Effector memory CD8-positive, alpha-beta T cell (primary cell): ENCODE results near the gene TSC22D4.

ENCODE experiments used
- ATAC-seq: fragments of 150-1000 bp; cut with Tn5 transposase; replicated peaks from 2 replicates; pipeline ENCODE4 v1.10.0; 2021; ENCODE audit warnings: mild to moderate bottlenecking, moderate library complexity
- DNase-seq, 3 experiments: peaks; one replicate each; pipeline ENCODE4 v3.0.0; 2021
- H3K27ac Mint-ChIP-seq, 2 donors: one replicate each; pipeline ENCODE4 v1.8.0; 2022; ENCODE audit warnings: mild to moderate bottlenecking in 2 of 2, mixed read lengths in 2 of 2, moderate library complexity in 2 of 2
- H3K27me3 Mint-ChIP-seq, 2 donors: one replicate each; pipeline ENCODE4 v1.8.0; 2022; ENCODE audit warnings: mixed read lengths in 2 of 2
- H3K36me3 Mint-ChIP-seq: one replicate; pipeline ENCODE4 v1.8.0; 2022; ENCODE audit warnings: mild to moderate bottlenecking, moderate library complexity, mixed read lengths; ENCODE audit not compliant: insufficient read depth
- H3K4me1 Mint-ChIP-seq, 2 donors: one replicate each; pipeline ENCODE4 v1.8.0; 2022; ENCODE audit warnings: low read depth in 2 of 2, mixed read lengths in 2 of 2
- H3K4me3 Mint-ChIP-seq, 2 donors: one replicate each; pipeline ENCODE4 v1.8.0; 2022; ENCODE audit warnings: mild to moderate bottlenecking in 2 of 2, mixed read lengths in 2 of 2, moderate library complexity in 2 of 2
- H3K9me3 Mint-ChIP-seq, 2 donors: one replicate each; pipeline ENCODE4 v1.8.0; 2022; ENCODE audit warnings: mixed read lengths in 2 of 2

TSC22D4 gene

GRCh38 chr7:100430493-100431285, 48.3 kb downstream of the TSC22D4 start:
- no peak for ATAC-seq
- H3K36me3 Mint-ChIP-seq, result peaks cover 82% of the 10 kb centered on the region
- DNase-seq, result peak; percentile 23 to 44 (median 30)

DNA sequence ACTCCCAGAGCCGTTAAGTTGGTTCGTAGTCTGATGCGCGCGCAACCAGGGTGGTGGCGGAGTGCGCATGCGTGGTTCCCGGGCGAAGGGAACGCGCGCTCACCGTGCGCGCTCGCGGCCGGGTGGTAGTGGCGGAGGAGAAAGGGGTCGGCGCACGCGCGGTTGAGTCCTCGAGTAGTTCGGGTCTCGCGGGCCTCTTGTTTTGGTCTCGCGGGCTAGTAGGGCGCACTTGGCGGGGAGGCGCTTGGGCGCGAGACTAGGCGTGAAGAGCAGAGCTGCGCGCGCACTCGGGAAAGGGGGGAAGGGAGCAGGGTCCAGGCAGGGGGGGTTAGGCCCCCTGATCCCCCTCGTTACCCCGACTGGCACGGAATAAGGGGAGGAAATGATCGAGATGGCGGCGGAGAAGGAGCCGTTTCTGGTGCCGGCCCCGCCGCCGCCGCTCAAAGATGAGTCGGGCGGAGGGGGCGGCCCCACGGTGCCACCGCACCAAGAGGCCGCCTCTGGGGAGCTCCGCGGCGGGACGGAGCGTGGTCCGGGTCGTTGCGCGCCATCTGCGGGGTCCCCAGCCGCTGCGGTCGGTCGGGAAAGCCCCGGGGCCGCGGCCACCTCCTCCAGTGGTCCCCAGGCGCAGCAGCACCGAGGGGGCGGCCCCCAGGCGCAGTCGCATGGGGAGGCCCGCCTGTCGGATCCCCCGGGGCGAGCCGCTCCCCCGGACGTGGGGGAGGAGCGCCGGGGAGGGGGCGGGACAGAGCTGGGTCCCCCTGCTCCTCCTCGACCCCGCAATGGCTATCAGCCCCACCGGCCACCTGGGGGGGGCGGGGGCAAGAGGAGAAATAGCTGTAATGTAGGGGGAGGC, 49.1 kb downstream of the TSC22D4 start, which contains the start of gene MEPCE:
TSS of gene MEPCE (plus strand) at position 195 of the 856 bp plus-strand sequence. CDS start at position 383, 188 bp downstream.
- peak; percentile 94 to 96 (median 95) for DNase-seq
- Mint-ChIP-seq H3K4me1 (peaks cover 52% of the 10 kb centered on the region in 2 donors), H3K27ac (peak within 1 kb of the TSS; percentile 100), H3K36me3 (peaks cover 74% of the 10 kb centered on the region), H3K27me3 (peaks cover 0 to 8% of the 10 kb centered on the region in 2 donors), H3K4me3 (peak within 1 kb of the TSS; percentile 97 to 100), H3K9me3 (no peaks in the 10 kb centered on the region)
- ATAC-seq, result peak; percentile 43

More at GRCh38 chr7:100430493-100431285, 48.3 kb downstream of the TSC22D4 start:
- Mint-ChIP-seq H3K4me3 (peak overlapping the region; percentile 97 to 100), H3K9me3 (no peaks in the 10 kb centered on the region), H3K27ac (peak overlapping the region; percentile 100), H3K27me3 (peaks cover 0 to 8% of the 10 kb centered on the region in 2 donors), H3K4me1 (peaks cover 55 to 56% of the 10 kb centered on the region in 2 donors)

DNA sequence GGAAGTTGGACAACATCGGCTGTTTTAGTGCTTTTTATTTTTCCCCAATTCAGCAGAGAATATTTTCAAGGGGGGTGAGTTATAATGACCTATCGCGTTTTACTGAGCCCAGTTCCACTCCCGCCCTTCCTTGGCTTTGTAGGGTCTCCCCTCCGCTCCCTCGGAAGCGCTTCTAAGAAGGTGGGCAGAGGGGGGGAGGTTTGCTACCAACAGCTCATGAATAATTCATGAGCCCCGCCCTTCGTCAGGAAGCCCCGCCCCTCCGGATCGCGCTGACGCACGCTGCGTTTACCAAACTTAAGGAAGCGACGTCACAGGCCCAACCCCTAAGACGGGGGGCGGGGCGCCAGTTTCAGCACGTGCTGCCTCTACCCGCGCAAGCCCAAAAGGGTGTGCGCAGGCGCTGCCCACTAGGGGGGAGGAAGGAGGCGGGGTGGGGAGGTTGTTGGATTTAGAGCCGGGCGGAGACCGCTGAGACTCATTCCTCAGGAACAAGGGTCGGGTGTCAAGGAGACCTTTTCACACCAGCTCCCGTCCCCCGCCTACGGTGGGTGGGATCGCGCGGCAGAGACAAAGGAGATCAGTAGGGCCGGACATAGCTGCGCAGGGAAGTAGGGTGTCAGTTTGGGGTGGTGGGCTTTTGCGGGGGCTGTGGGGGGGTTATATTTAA, 49.9 kb downstream of the TSC22D4 start:
- DNase-seq (peak; percentile 100), ATAC-seq (peak; percentile 56)
- H3K9me3 Mint-ChIP-seq, result no peaks in the 10 kb centered on the region
- H3K4me1 Mint-ChIP-seq, result peaks cover 44 to 45% of the 10 kb centered on the region in 2 donors
- H3K36me3 Mint-ChIP-seq, result peaks cover 67% of the 10 kb centered on the region
- peak overlapping the region; percentile 100 for H3K27ac Mint-ChIP-seq
- peaks cover 0 to 8% of the 10 kb centered on the region in 2 donors for H3K27me3 Mint-ChIP-seq
- H3K4me3 Mint-ChIP-seq, result peak overlapping the region; percentile 97 to 100

- Mint-ChIP-seq H3K27ac (peak within 1 kb of the TSS; percentile 100), H3K4me1 (peaks cover 39 to 41% of the 10 kb centered on the region in 2 donors), H3K4me3 (peak within 1 kb of the TSS; percentile 97 to 100), H3K27me3 (peaks cover 0 to 8% of the 10 kb centered on the region in 2 donors), H3K36me3 (peaks cover 62% of the 10 kb centered on the region), H3K9me3 (no peaks in the 10 kb centered on the region)
- ATAC-seq (peak; percentile 57), DNase-seq (peak; percentile 97 to 98 (median 97))
These were observed 50.6 kb downstream of the TSC22D4 start, which contains the start of gene ZCWPW1 for GRCh38 chr7:100428199-100428966. TSS of gene ZCWPW1 (minus strand) at chr7:100428703. CDS start at chr7:100420649, 8,054 bp downstream.

GRCh38 chr7:100427762-100428198, 51.2 kb downstream of the TSC22D4 start:
- DNase-seq (no peak), ATAC-seq (no peak)
- Mint-ChIP-seq H3K27me3 (peaks cover 0 to 8% of the 10 kb centered on the region in 2 donors), H3K36me3 (peaks cover 56% of the 10 kb centered on the region), H3K27ac (peak overlapping the region; percentile 100), H3K4me3 (peak overlapping the region; percentile 97 to 100), H3K9me3 (no peaks in the 10 kb centered on the region), H3K4me1 (peaks cover 34 to 43% of the 10 kb centered on the region in 2 donors)

- ATAC-seq, result no peak
- H3K4me1 Mint-ChIP-seq, result peaks cover 25 to 31% of the 10 kb centered on the region in 2 donors
- no peak overlapping the region for H3K4me3 Mint-ChIP-seq
- peaks cover 48% of the 10 kb centered on the region for H3K36me3 Mint-ChIP-seq
- peaks cover 0 to 8% of the 10 kb centered on the region in 2 donors for H3K27me3 Mint-ChIP-seq
- no peaks in the 10 kb centered on the region for H3K9me3 Mint-ChIP-seq
- peak overlapping the region in 1 of 2 donors; percentile 58 for H3K27ac Mint-ChIP-seq
- DNase-seq, result no peak
These were observed 52.5 kb downstream of the TSC22D4 start for GRCh38 chr7:100426516-100426915.

DNA sequence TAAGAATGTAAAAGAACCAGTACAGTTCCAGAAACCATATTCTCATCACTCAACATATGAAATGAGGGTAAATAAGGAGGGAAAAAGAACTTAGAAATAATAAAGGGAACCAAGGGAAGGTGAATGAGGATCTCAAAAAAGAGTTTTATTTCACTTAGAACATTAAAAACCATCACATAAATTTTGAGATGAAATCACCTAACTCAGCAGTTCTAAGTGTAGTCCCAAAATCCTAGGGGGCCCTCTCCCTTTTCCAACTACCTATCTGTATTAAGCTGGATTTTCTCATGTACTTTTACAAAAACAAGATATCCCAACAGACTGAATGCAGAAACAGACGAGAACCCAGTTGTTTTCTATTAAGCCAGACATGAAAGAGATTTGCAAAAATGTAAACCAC, 53.7 kb downstream of the TSC22D4 start:
- H3K4me3 Mint-ChIP-seq, result no peak overlapping the region
- peaks cover 17 to 27% of the 10 kb centered on the region in 2 donors for H3K4me1 Mint-ChIP-seq
- no peaks in the 10 kb centered on the region for H3K9me3 Mint-ChIP-seq
- no peak overlapping the region for H3K27ac Mint-ChIP-seq
- no peak for ATAC-seq
- H3K27me3 Mint-ChIP-seq, result peaks cover 0 to 8% of the 10 kb centered on the region in 2 donors
- no peak for DNase-seq
- peaks cover 38% of the 10 kb centered on the region for H3K36me3 Mint-ChIP-seq

GRCh38 chr7:100423315-100423714, 55.7 kb downstream of the TSC22D4 start:
- Mint-ChIP-seq H3K27ac (no peak overlapping the region), H3K27me3 (no peaks in the 10 kb centered on the region), H3K9me3 (no peaks in the 10 kb centered on the region), H3K36me3 (peaks cover 18% of the 10 kb centered on the region), H3K4me3 (no peak overlapping the region), H3K4me1 (peaks cover 5 to 11% of the 10 kb centered on the region in 2 donors)
- no peak for DNase-seq
- no peak for ATAC-seq

- Mint-ChIP-seq H3K27ac (peak overlapping the region in 1 of 2 donors; percentile 4), H3K9me3 (no peaks in the 10 kb centered on the region), H3K4me1 (peaks cover 0 to 5% of the 10 kb centered on the region in 2 donors), H3K36me3 (peaks cover 8% of the 10 kb centered on the region), H3K4me3 (no peak overlapping the region), H3K27me3 (no peaks in the 10 kb centered on the region)
- ATAC-seq (no peak), DNase-seq (no peak)
These were observed 59.3 kb downstream of the TSC22D4 start for GRCh38 chr7:100419660-100420226.

- ATAC-seq (no peak), DNase-seq (no peak)
- Mint-ChIP-seq H3K27me3 (no peaks in the 10 kb centered on the region), H3K36me3 (peaks cover 8% of the 10 kb centered on the region), H3K4me3 (no peak overlapping the region), H3K4me1 (peaks cover 0 to 5% of the 10 kb centered on the region in 2 donors), H3K9me3 (no peaks in the 10 kb centered on the region), H3K27ac (peak overlapping the region in 1 of 2 donors; percentile 4)
These were observed 59.9 kb downstream of the TSC22D4 start for GRCh38 chr7:100418930-100419659.
